Right lobe of liver (tissue), 4 donors: Measurements from ENCODE around the gene DNASE2B.

Experiments
- CTCF ChIP-seq, 4 donors: fragments of 200-600 bp in 3 of 4; fragments of 450-650 bp in 1 of 4; IDR thresholded peaks; one replicate each; pipeline versions ENCODE4 v1.5.1 to v1.8.0; 2016 to 2022; ENCODE audit warnings: antibody characterized with exemption in 4 of 4, mild to moderate bottlenecking in 2 of 4
- POLR2A ChIP-seq: fragments of 450-650 bp; IDR thresholded peaks from one replicate; pipeline ENCODE4 v1.6.1; 2017; ENCODE audit warnings: antibody characterized with exemption, mild to moderate bottlenecking
- donor health status: DM: no; HTN: no; CAD: no.
- donor health status: DM: no; HTN: no; CAD: no.
- donor health status: DM: no; HTN: yes; CAD: no.

- TF ChIP-seq CTCF (IDR thresholded peaks at IDR 0.05) = no peak
- TF ChIP-seq POLR2A = no peak
Measured at GRCh38 chr1:84368441-84368840, 29.8 kb upstream of the DNASE2B start.
